H1 (cell line): ENCODE results near the gene INHA. TPM values are rescaled to one million over a fixed set of nuclear protein-coding genes. Genes with fewer than 3 reads are reported as not detected.

Experiments used
- CHD1 ChIP-seq: IDR thresholded peaks from 2 replicates; pipeline ENCODE4 v1.6.1; 2012; ENCODE audit warnings: low read depth, low read length, improper control_type of control experiment
- EGR1 ChIP-seq: IDR thresholded peaks from 2 replicates; pipeline ENCODE4 v1.6.1; 2011; ENCODE audit warnings: low read depth, low read length, borderline replicate concordance
- HDAC2 ChIP-seq, 2 experiments: fragments of 300-600 bp in 1 of 2; sonication (generic) in 1 of 2; IDR thresholded peaks; 2 replicates each; pipeline ENCODE4 v1.6.1; 2011 to 2012; ENCODE audit warnings: low read depth in 2 of 2, low read length in 2 of 2, mild to moderate bottlenecking in 2 of 2, moderate library complexity in 2 of 2, borderline replicate concordance in 1 of 2, inconsistent platforms in 1 of 2
- JUND ChIP-seq: IDR thresholded peaks from 2 replicates; pipeline ENCODE4 v1.6.1; 2011; ENCODE audit warnings: mild to moderate bottlenecking, improper control_type of control experiment, low read length
- KDM4A ChIP-seq: IDR thresholded peaks from one replicate; pipeline ENCODE4 v1.7.1; 2012; ENCODE audit warnings: low read depth, mild to moderate bottlenecking, moderate library complexity, low read length, inconsistent platforms; ENCODE audit not compliant: severe bottlenecking
- KDM5A ChIP-seq: fragments of 200-600 bp; IDR thresholded peaks from 2 replicates; pipeline ENCODE4 v1.7.1; 2012; ENCODE audit warnings: mild to moderate bottlenecking, low read length, inconsistent platforms, mixed read lengths
- POLR2A ChIP-seq, 2 experiments: IDR thresholded peaks; 1 replicate in 1 of 2; 2 replicates in 1 of 2; pipeline ENCODE4 v1.6.1; 2011; ENCODE audit warnings: low read depth in 2 of 2, low read length in 2 of 2, mild to moderate bottlenecking in 2 of 2; ENCODE audit errors: control extremely low read depth in 1 of 2
- RAD21 ChIP-seq, 2 experiments: IDR thresholded peaks in 1 of 2; conservative IDR thresholded peaks in 1 of 2; 2 replicates each; pipeline ENCODE4 v1.6.1; 2011; ENCODE audit warnings: low read depth in 2 of 2, low read length in 2 of 2, improper control_type of control experiment in 1 of 2, inconsistent platforms in 1 of 2, mild to moderate bottlenecking in 1 of 2, moderate library complexity in 1 of 2
- polyA plus RNA-seq, 7 experiments: library from polyadenylated mRNA; depleted of rRNA in 3 of 7; stranded (reverse) in 5 of 7; unstranded in 2 of 7; fragments of >200 nt in 5 of 7; fragments of 200-250 nt in 2 of 7; gene quantifications; 1 replicate in 5 of 7; 2 replicates in 1 of 7; 4 replicates in 1 of 7; pipeline versions ENCODE4 v1.2.1 to v1.2.3, GENCODE V29; 2011 to 2013; ENCODE audit warnings: missing spikeins in 2 of 7, mixed read lengths in 2 of 7
- total RNA-seq: library from RNA; stranded (reverse); fragmentation: NEBNext Ultra II Directional; extraction: Animal tissue kit (Norgen Biotek cat#: 25700); gene quantifications from 2 replicates; pipeline ENCODE4 v1.2.1, GENCODE V29; 2021
- TF ChIP-seq, protein P1 (sequence below): IDR thresholded peaks from 2 replicates; pipeline ENCODE4 v1.6.1; 2012; ENCODE audit warnings: inconsistent platforms
- TF ChIP-seq, protein P2 (sequence below): IDR thresholded peaks from 2 replicates; pipeline ENCODE4 v1.6.1; 2011; ENCODE audit warnings: low read depth, mild to moderate bottlenecking, low read length; ENCODE audit not compliant: insufficient read depth

INHA gene
- total and polyA plus RNA-seq, 2 of the 8 experiments (the other 6 are each of a cell fraction or from before 2014, with no cell fraction given): 0.65 to 2.7 TPM

- TF ChIP-seq CHD1 (no peak), EGR1 (peak; percentile 88), KDM4A (peak; percentile 75), POLR2A (IDR thresholded peaks at IDR 0.05; ENCODE audit: control extremely low read depth in 1 of 2, low read depth in 2 of 2, low read length in 2 of 2) (peak; percentile 77 to 94), KDM5A (peak; percentile 52), HDAC2 (IDR thresholded peaks at IDR 0.05; ENCODE audit: borderline replicate concordance in 1 of 2, low read depth in 2 of 2, low read length in 2 of 2) (peak; percentile 77 to 95; a peak in 3 of 4 replicates), RAD21 (IDR thresholded peaks at IDR 0.05 in 1 of 2, conservative IDR thresholded peaks at IDR 0.05 in 1 of 2; ENCODE audit: low read depth in 2 of 2, low read length in 2 of 2) (0 out of 4 replicates have a peak, but pooled peaks of 1 of the 2 experiments have one; percentile 4), JUND (0 out of 2 replicates have a peak, but pooled peaks have one; percentile 4)
- TF ChIP-seq, protein P1, sequence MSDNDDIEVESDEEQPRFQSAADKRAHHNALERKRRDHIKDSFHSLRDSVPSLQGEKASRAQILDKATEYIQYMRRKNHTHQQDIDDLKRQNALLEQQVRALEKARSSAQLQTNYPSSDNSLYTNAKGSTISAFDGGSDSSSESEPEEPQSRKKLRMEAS: peak; percentile 50; the same call in 1 of the 2 replicates
- TF ChIP-seq, protein P2, sequence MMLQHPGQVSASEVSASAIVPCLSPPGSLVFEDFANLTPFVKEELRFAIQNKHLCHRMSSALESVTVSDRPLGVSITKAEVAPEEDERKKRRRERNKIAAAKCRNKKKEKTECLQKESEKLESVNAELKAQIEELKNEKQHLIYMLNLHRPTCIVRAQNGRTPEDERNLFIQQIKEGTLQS: 0 out of 2 replicates have a peak, but pooled peaks have one; percentile 30
These were observed 25.6 kb downstream of the INHA start, which contains the start of gene STK11IP (continued) for GRCh38 chr2:219597552-219598307.
